Endodermal cell (in vitro differentiated cells): ENCODE measurements around the gene SMAD2. TPM values are rescaled to one million over a fixed set of nuclear protein-coding genes. Genes with fewer than 3 reads are reported as not detected.

Experiments
- DNase-seq: peaks from one replicate; pipeline ENCODE4 v3.0.0-alpha.2; 2017
- H3K27ac ChIP-seq: 2 replicates; pipeline ENCODE4 v1.5.1; 2013; ENCODE audit warnings: mild to moderate bottlenecking, low read depth, low read length, moderate library complexity
- H3K27me3 ChIP-seq: 2 replicates; pipeline ENCODE4 v1.6.1; 2013; ENCODE audit warnings: mild to moderate bottlenecking, low read length, moderate library complexity; ENCODE audit not compliant: insufficient read depth, control insufficient read depth, poor library complexity, severe bottlenecking
- H3K36me3 ChIP-seq: 2 replicates; pipeline ENCODE4 v1.7.0; 2013; ENCODE audit warnings: mild to moderate bottlenecking, low read length, moderate library complexity; ENCODE audit not compliant: control insufficient read depth, insufficient read depth
- H3K4me1 ChIP-seq: one replicate; pipeline ENCODE4 v1.7.0; 2013; ENCODE audit warnings: low read length; ENCODE audit not compliant: control insufficient read depth, insufficient read depth
- H3K4me3 ChIP-seq: 2 replicates; pipeline ENCODE4 v1.5.1; 2013; ENCODE audit warnings: mild to moderate bottlenecking, low read length, moderate library complexity
- H3K9ac ChIP-seq: 2 replicates; pipeline ENCODE4 v1.6.1; 2013; ENCODE audit warnings: mild to moderate bottlenecking, low read length, moderate library complexity; ENCODE audit not compliant: poor library complexity, severe bottlenecking; ENCODE audit errors: extremely low read depth
- H3K9me3 ChIP-seq: 2 replicates; pipeline ENCODE4 v1.6.1; 2013; ENCODE audit warnings: mild to moderate bottlenecking, low read length, moderate library complexity; ENCODE audit not compliant: control insufficient read depth
- H3K27ac Mint-ChIP-seq: 2 replicates; pipeline ENCODE4 v1.8.0; 2020; ENCODE audit warnings: mixed read lengths
- H3K27me3 Mint-ChIP-seq: 2 replicates; pipeline ENCODE4 v1.8.0; 2021; ENCODE audit warnings: mild to moderate bottlenecking, mixed read lengths; ENCODE audit not compliant: insufficient read depth
- H3K36me3 Mint-ChIP-seq: 2 replicates; pipeline ENCODE4 v1.8.0; 2020; ENCODE audit warnings: low read depth, mixed read lengths
- H3K4me1 Mint-ChIP-seq: 2 replicates; pipeline ENCODE4 v1.8.0; 2020; ENCODE audit warnings: mixed read lengths
- H3K4me3 Mint-ChIP-seq: 2 replicates; pipeline ENCODE4 v1.8.0; 2020; ENCODE audit warnings: mild to moderate bottlenecking, moderate library complexity, mixed read lengths
- H3K9me3 Mint-ChIP-seq: 2 replicates; pipeline ENCODE4 v1.8.0; 2020; ENCODE audit warnings: mild to moderate bottlenecking, mixed read lengths
- WGBS, 2 experiments: methylation state at CpG; one replicate each; pipeline versions ENCODE4 v1.1.5 to v1.1.7; 2013; ENCODE audit warnings: missing lambda C conversion rate in 2 of 2, mixed read lengths in 1 of 2; ENCODE audit not compliant: insufficient coverage in 1 of 2, insufficient read length in 1 of 2; 5-methylcytosine and 5-hydroxymethylcytosine counted together
- total RNA-seq, 2 donors: library from RNA; stranded (reverse); fragmentation: NEBNext Ultra II Directional in 1 of 2; extraction: Animal tissue kit (Norgen Biotek cat#: 25700) in 1 of 2; gene quantifications; 2 replicates in 1 of 2; 3 replicates in 1 of 2; pipeline ENCODE4 v1.2.1, GENCODE V29; 2021
- TF ChIP-seq, protein P1 (sequence below): fragments of 200-600 bp; sonication (generic); conservative IDR thresholded peaks from 2 replicates; pipeline ENCODE4 v1.5.0; 2021; ENCODE audit warnings: antibody characterized with exemption, mild to moderate bottlenecking

The SMAD2 gene
- total RNA-seq, 2 donors from 2014 or later, result 156 to 189 TPM

GRCh38 chr18:47797126-47797525, 133.3 kb downstream of the SMAD2 start:
- no peak overlapping the region for H3K4me3 ChIP-seq
- TF ChIP-seq, protein P1, sequence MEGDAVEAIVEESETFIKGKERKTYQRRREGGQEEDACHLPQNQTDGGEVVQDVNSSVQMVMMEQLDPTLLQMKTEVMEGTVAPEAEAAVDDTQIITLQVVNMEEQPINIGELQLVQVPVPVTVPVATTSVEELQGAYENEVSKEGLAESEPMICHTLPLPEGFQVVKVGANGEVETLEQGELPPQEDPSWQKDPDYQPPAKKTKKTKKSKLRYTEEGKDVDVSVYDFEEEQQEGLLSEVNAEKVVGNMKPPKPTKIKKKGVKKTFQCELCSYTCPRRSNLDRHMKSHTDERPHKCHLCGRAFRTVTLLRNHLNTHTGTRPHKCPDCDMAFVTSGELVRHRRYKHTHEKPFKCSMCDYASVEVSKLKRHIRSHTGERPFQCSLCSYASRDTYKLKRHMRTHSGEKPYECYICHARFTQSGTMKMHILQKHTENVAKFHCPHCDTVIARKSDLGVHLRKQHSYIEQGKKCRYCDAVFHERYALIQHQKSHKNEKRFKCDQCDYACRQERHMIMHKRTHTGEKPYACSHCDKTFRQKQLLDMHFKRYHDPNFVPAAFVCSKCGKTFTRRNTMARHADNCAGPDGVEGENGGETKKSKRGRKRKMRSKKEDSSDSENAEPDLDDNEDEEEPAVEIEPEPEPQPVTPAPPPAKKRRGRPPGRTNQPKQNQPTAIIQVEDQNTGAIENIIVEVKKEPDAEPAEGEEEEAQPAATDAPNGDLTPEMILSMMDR, result no peak
- H3K4me1 ChIP-seq, result no peaks in the 10 kb centered on the region
- no peaks in the 10 kb centered on the region for H3K9me3 ChIP-seq
- Mint-ChIP-seq H3K4me1 (no peaks in the 10 kb centered on the region), H3K4me3 (no peak overlapping the region), H3K27ac (no peak overlapping the region), H3K9me3 (no peaks in the 10 kb centered on the region), H3K27me3 (no peaks in the 10 kb centered on the region), H3K36me3 (no peaks in the 10 kb centered on the region)
- no peak for DNase-seq
- H3K27me3 ChIP-seq, result no peaks in the 10 kb centered on the region
- 91 to 93% methylated on average over 4 to 5 of the region's 5 CpGs for WGBS, 2 experiments
- no peak overlapping the region for H3K27ac ChIP-seq
- no peaks in the 10 kb centered on the region for H3K36me3 ChIP-seq
- H3K9ac ChIP-seq, result no peak overlapping the region

DNA sequence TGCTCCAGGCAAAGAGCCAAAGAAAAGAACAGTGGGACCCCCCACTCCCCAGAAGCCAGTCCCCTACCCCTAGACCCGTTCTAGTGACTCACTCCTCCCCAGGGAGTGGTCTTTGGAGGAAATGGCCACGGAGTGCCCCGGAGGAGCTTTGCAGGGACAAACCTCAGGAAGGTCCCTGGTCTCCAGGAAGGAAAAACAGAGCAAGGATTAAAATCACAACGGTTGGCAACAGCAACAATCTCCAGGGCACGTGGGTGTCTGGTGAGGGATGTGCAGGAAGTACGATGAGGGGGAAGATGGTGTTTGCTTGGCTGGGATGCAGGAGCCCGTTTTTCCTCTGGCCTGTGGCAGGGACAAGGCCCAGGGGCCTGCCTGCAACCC, 135.0 kb downstream of the SMAD2 start:
- Mint-ChIP-seq H3K4me3 (no peak overlapping the region), H3K27ac (no peak overlapping the region), H3K36me3 (no peaks in the 10 kb centered on the region), H3K27me3 (no peaks in the 10 kb centered on the region), H3K4me1 (peaks cover 2% of the 10 kb centered on the region), H3K9me3 (no peaks in the 10 kb centered on the region)
- Histone ChIP-seq H3K36me3 (no peaks in the 10 kb centered on the region), H3K4me1 (no peaks in the 10 kb centered on the region), H3K4me3 (no peak overlapping the region), H3K9me3 (no peaks in the 10 kb centered on the region), H3K27me3 (no peaks in the 10 kb centered on the region), H3K9ac (no peak overlapping the region), H3K27ac (no peak overlapping the region)
- DNase-seq, result no peak
- TF ChIP-seq, protein P1, result no peak
- WGBS, 2 experiments, result 75 to 86% methylated on average over 5 to 7 of the region's 7 CpGs

DNA sequence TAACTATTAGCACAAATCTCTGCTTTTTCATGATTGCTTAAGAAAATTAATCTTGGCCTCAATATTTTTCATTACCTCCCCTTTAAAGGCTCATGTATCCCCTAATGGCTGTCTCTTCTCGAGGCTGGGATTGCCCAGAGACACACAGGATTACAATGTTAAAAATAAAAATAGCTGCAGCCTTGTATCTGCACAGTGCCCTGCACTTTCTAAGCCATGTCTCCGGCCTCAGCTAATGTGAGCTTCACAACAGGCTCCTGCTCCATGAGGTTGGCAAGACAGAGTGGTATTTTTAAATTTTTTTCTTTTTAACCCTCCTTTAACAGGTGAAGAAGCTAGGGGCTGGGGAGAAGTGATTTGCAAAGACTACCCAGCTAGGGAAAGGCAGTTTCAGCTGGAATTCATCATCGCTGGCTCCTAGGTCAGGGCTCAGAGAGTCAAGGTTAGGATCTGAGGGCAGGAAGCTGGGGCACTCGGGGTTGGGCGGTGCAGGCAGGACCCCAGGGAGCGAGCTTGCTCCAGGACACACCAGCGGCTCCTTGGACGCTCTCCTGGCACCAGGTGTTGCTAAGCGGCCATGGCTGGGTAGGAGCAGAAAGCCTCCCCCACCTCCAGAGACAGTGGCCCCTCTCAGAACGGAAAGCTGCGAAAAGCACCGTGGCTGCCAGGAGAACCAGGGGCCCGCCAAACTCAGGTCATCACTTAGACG, 135.6 kb downstream of the SMAD2 start:
- Mint-ChIP-seq H3K4me1 (peaks cover 2% of the 10 kb centered on the region), H3K27me3 (peaks cover 2% of the 10 kb centered on the region), H3K36me3 (no peaks in the 10 kb centered on the region), H3K4me3 (no peak overlapping the region), H3K9me3 (no peaks in the 10 kb centered on the region), H3K27ac (no peak overlapping the region)
- Histone ChIP-seq H3K27me3 (no peaks in the 10 kb centered on the region), H3K27ac (no peak overlapping the region), H3K9me3 (no peaks in the 10 kb centered on the region), H3K4me3 (no peak overlapping the region), H3K36me3 (no peaks in the 10 kb centered on the region), H3K4me1 (no peaks in the 10 kb centered on the region), H3K9ac (no peak overlapping the region)
- TF ChIP-seq, protein P1, result no peak
- DNase-seq, result no peak
- 84 to 100% methylated on average over 2 to 14 of the region's 14 CpGs for WGBS, 2 experiments
